GM23248 (cell line): ENCODE data around the gene PYGB.

Experiments used
- EZH2 ChIP-seq: fragments of 200-600 bp; sonication (generic); IDR thresholded peaks from 2 replicates; pipeline ENCODE4 v1.6.1; 2018; ENCODE audit warnings: antibody characterized with exemption, mild to moderate bottlenecking; ENCODE audit not compliant: insufficient read depth, poor library complexity, severe bottlenecking
- EZH2phosphoT487 ChIP-seq: fragments of 200-600 bp; sonication (generic); IDR thresholded peaks from 2 replicates; pipeline ENCODE4 v1.6.1; 2018; ENCODE audit warnings: antibody characterized with exemption, moderate library complexity, mild to moderate bottlenecking, low read depth; ENCODE audit not compliant: insufficient read depth

DNA sequence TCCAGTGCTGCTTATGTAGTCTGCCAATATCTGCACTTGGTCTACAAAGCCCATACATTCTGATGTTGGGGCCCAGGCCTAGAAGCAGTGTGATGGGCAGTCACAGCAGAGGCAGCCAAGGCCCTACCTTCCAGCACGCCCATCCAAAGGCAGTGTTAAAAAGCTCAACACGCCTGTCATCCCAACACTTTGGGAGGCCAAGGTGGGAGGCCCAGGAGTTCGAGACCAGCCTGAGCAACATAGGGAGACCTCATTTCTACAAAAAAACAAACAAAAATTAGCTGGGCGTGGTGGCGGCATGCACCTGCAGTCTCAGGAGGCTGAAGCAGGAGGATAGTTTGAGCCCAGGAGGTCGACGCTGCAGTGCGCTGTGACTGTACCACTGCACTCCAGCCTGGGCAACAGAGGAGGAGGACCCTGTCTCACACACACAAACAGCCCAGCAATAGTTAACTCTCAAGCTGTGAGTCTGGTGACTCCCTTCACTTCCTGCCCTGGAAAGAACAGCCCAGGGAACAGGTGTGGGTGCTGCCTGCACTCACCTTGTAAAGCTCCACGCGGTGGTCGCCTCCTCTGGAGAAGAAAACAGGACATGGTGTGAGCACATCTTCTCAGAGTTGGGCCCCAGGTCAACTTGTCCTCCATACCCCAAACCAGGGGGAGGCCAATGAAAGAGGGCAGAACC, 68.8 kb downstream of the PYGB start:
- no peak for TF ChIP-seq EZH2
- no peak for TF ChIP-seq EZH2phosphoT487
